HG03045 (cell line): Measurements from ENCODE around the gene TCF7L2.

Experiments
- ATAC-seq: cut with Tn5 transposase; IDR thresholded peaks from one replicate; pipeline ENCODE4 v1.9.1; 2021; ENCODE audit warnings: mild to moderate bottlenecking, moderate library complexity; ENCODE audit not compliant: unreplicated experiment

The TCF7L2 gene

GRCh38 chr10:112962343-112962742, 12.3 kb downstream of the TCF7L2 start:
- ATAC-seq: no peak

GRCh38 chr10:112963835-112964234, 13.8 kb downstream of the TCF7L2 start:
- ATAC-seq: no peak

- no peak for ATAC-seq
Observed at GRCh38 chr10:112964482-112964881, 14.4 kb downstream of the TCF7L2 start.

GRCh38 chr10:112966194-112966855, 16.3 kb downstream of the TCF7L2 start:
- ATAC-seq: no peak

GRCh38 chr10:112967200-112967599, 17.2 kb downstream of the TCF7L2 start:
- no peak for ATAC-seq

- ATAC-seq: no peak
Observed at GRCh38 chr10:112969131-112969530, 19.1 kb downstream of the TCF7L2 start.

GRCh38 chr10:112969542-112969941, 19.5 kb downstream of the TCF7L2 start:
- ATAC-seq: no peak

GRCh38 chr10:112970021-112970420, 20.0 kb downstream of the TCF7L2 start:
- ATAC-seq: no peak

GRCh38 chr10:112972606-112973005, 22.6 kb downstream of the TCF7L2 start:
- no peak for ATAC-seq

GRCh38 chr10:112973046-112973445, 23.0 kb downstream of the TCF7L2 start:
- ATAC-seq: no peak

- ATAC-seq: no peak
Observed at GRCh38 chr10:112973805-112974204, 23.8 kb downstream of the TCF7L2 start.

GRCh38 chr10:112977426-112977898, 27.4 kb downstream of the TCF7L2 start:
- no peak for ATAC-seq

- ATAC-seq: no peak
Observed at GRCh38 chr10:112979927-112980326, 29.9 kb downstream of the TCF7L2 start.

GRCh38 chr10:112980937-112981336, 30.9 kb downstream of the TCF7L2 start:
- ATAC-seq: no peak

- ATAC-seq: peak; percentile 86
Observed at GRCh38 chr10:112981553-112981952, 31.5 kb downstream of the TCF7L2 start.

- ATAC-seq: no peak
Observed at GRCh38 chr10:112983444-112984056, 33.5 kb downstream of the TCF7L2 start.

GRCh38 chr10:112984756-112985155, 34.7 kb downstream of the TCF7L2 start:
- no peak for ATAC-seq

GRCh38 chr10:112985690-112986543, 35.9 kb downstream of the TCF7L2 start:
- no peak for ATAC-seq

GRCh38 chr10:112986544-112987190, 36.6 kb downstream of the TCF7L2 start:
- no peak for ATAC-seq

- no peak for ATAC-seq
Observed at GRCh38 chr10:112988839-112989406, 38.9 kb downstream of the TCF7L2 start.

GRCh38 chr10:112989826-112990225, 39.8 kb downstream of the TCF7L2 start:
- ATAC-seq: no peak
